NOMO-1 treated with dmso at 0.1 percent for 144 hours (cell line): ENCODE data around the gene YBEY.

Source experiments
- DNase-seq: peaks from one replicate; lab custom pipeline; 2025; ENCODE audit not compliant: unreplicated experiment; lab: John Stamatoyannopoulos, UW

YBEY gene

DNA sequence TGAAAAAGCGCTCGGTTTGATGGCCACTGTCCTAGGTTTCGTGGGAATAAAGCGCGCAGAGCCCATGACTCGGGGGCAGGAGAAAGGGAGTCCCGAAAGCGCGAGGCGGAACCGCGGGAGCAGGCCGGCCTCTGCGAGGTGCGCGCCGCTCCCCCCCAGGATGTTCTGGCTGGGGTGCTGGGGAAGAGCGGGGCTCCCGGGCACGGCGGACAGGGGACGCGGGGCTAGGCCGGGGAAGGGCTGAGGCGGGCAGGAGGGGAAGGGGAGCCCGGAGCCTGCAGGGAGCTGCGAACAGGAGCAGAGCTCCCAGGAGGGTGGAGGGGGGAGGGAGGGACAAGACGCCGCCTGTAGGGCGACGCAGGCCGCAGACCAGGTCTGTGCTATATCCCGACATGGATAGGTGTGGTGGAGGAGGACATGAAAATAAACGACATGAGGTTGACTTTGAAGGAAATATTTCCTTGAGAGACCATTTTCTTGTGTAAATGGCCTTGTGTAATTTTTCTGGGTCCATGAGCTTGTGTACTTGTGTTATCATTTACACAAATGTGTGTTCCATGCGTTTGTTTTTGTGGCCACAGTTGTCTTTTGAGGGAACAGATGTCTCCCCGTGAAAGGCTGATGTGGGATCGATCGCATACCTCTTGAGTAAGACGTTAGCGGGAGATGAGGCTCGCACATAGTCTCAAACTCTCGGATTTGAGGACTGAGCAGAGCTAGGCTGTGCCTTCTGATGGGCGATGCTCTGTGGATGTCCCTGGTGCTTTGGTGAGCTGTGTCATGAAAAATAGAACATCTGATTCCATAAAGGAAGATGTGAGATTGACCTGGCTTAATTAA, 39.2 kb downstream of the YBEY start:
- no peak for DNase-seq

- no peak for DNase-seq
These were observed 40.1 kb downstream of the YBEY start for GRCh38 chr21:46326110-46326703.

DNA sequence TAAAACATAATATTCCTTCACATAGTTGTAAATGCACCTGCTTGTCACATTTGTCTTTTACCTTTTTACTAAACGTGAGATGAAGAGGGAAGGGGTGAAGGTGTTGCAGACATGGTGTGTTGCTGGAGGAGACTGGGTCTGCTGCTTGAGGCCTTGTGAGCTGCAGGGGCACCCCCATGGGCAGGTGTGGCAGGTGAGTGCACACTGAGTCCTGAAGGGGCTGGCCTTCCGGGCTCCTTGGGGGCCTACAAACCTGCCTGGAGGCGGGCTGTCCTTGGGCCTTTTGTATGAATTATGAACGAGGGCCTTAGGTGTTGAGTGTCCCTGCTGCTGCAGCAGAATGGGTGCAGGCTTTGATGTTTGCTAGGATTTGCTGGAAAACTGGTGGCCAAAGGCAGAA, 41.6 kb downstream of the YBEY start:
- DNase-seq = no peak

- DNase-seq = no peak
These were observed 42.0 kb downstream of the YBEY start for GRCh38 chr21:46328151-46328550.

- DNase-seq = no peak
These were observed 43.7 kb downstream of the YBEY start for GRCh38 chr21:46329796-46330195.

GRCh38 chr21:46334351-46335140, 48.4 kb downstream of the YBEY start:
- no peak for DNase-seq

DNA sequence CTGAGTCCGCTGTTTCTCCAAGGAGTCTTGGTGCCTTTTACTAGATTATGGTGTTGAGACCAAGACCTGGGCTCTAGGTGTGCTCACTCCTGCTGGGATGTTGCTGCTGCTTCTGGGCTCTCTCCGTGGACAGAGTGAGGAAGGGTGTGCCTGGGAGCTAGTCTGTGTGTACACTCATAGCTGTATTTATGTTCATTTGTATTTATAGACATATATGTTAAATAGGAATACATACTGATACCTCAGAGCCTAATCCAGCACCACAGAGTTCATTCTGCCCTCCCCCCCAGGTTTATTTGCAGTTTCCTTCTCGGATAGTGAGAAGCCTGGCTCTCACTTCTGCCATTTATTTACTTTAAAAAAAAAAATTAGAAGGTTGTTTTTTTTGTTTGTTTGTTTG, 50.5 kb downstream of the YBEY start:
- DNase-seq = no peak

DNA sequence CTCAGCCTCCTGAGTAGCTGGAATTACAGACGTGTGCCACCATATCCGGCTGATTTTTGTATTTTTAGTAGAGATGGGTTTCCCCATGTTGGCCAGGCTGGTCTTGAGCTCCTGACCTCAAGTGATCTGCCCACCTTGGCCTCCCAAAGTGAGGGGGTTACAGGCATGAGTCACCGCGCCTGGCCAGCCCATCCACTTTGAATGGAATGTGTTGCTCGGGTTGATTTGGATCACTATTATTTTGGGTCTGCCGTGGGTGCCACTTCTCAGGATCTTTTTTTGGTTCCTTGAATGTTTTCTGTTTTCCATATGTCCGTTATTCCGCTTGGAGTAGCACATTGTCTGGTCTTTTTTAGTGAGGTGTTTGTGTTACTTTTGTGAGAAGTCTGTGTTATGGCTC, 54.9 kb downstream of the YBEY start:
- DNase-seq = no peak

DNA sequence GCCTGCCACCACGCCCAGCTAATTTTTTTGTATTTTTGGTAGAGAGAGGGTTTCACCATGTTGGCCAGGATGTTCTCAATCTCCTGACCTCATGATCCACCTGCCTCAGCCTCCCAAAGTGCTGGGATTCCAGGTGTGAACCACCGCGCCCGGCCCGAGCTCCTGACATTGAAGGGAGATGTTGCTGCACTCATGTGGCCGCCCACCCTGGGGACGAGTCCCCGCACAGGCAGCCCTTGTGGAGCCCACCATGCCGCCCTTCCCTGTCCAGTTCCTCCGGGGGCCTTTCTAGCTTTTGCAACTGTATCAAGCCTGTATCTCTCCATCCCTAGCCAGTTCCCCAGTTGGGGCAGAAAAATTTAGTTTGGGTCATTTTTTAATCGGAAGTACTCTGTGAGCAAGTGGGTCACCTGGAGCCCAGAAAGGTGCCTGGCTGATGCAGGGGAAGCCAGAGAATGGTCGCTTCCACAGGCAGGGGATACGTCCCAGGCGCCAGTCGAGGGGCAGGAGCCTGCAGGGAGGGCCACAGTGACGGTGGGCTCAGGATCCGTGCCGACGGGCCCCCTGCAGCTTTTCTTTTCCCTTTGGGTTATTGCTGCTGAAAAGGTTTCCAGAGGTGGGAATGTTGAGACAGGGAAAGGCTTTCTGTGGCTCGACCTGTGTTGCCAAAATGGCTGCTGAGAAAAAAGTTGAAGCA, 58.2 kb downstream of the YBEY start:
- DNase-seq = no peak

GRCh38 chr21:46345861-46346260, 59.7 kb downstream of the YBEY start:
- no peak for DNase-seq

GRCh38 chr21:46346296-46347202, 60.4 kb downstream of the YBEY start:
- DNase-seq = no peak

GRCh38 chr21:46347203-46347550, 61.0 kb downstream of the YBEY start:
- no peak for DNase-seq
